AG04449 (cell line): ENCODE results near the gene HRH1.

ENCODE experiments used
- CTCF ChIA-PET: fragments of 350-600 bp; formaldehyde crosslinking; extraction: SDS; loops from one replicate; lab custom pipeline; 2021; ENCODE audit warnings: antibody characterized with exemption; lab: Yijun Ruan, JAX
- POLR2A ChIA-PET: fragments of 400-600, 350-600 bp; formaldehyde crosslinking; extraction: SDS; loops from one replicate; lab custom pipeline; 2020; ENCODE audit warnings: antibody characterized with exemption, inconsistent platforms; lab: Yijun Ruan, JAX
- DNase-seq: peaks from one replicate; pipeline ENCODE4 v3.0.0-alpha.2; 2010; ENCODE audit warnings: low read depth, low spot score
- H3K4me3 ChIP-seq: 2 replicates; pipeline ENCODE4 v1.5.1; 2011; ENCODE audit warnings: low read depth, mild to moderate bottlenecking, control low read depth, low read length
- TF ChIP-seq, protein P1 (sequence below): IDR thresholded peaks from one replicate; pipeline ENCODE4 v1.5.1; 2011; ENCODE audit warnings: mild to moderate bottlenecking, moderate library complexity, low read length, control low read depth, inconsistent platforms; ENCODE audit not compliant: insufficient read depth; ENCODE audit errors: missing control alignments

Gene HRH1

DNA sequence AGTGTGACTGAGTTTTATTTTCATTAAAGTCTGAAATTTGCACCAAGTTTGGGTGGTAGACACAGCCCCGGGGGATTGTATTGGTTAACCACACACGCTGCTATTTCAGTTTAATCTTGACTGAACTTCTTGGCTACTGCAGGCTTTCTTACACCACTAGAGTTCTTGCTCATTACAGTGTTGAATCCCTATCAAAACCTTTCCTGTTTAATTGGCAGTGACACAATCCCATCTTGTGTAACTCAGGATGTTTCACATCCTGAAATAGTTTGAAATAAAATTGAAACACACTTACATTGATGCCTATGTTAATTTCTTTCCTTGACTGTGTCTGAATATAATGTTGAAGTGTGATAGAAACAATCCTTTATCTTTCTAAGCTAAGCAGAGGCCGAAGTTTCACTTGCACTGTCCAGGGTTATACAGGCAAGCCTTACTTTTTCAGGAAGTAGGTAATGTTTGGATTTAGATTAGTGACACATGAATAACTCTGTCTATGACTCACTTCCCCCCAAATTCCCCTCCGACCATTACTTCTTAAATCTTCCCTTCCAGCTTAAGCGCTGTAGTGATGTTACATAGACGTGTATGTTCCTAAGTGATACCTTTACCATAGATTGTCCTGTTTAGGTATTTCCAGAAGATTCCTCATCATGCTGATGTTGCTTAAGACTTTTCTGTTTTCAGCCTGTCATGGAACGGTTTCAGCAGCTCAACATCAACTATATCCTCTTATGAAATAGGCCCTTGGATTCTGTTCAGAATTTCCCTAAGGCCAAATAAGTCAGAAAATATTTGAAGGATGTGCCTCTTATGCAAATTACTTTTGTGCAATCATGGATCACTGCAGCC, 134.7 kb downstream of the HRH1 start:
- peak overlapping the region; percentile 26; the same call in 1 of the 2 replicates for H3K4me3 ChIP-seq
- TF ChIP-seq, protein P1, sequence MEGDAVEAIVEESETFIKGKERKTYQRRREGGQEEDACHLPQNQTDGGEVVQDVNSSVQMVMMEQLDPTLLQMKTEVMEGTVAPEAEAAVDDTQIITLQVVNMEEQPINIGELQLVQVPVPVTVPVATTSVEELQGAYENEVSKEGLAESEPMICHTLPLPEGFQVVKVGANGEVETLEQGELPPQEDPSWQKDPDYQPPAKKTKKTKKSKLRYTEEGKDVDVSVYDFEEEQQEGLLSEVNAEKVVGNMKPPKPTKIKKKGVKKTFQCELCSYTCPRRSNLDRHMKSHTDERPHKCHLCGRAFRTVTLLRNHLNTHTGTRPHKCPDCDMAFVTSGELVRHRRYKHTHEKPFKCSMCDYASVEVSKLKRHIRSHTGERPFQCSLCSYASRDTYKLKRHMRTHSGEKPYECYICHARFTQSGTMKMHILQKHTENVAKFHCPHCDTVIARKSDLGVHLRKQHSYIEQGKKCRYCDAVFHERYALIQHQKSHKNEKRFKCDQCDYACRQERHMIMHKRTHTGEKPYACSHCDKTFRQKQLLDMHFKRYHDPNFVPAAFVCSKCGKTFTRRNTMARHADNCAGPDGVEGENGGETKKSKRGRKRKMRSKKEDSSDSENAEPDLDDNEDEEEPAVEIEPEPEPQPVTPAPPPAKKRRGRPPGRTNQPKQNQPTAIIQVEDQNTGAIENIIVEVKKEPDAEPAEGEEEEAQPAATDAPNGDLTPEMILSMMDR: no peak
- ChIA-PET CTCF (interaction anchor here (1.1 to 5.2 kb wide), 12 partner anchors 8 to 228 kb away, joined by 3 to 32 read pairs (median 4); partner anchors contain the start of gene ATG7), POLR2A (interaction anchor here (1.0 to 2.1 kb wide), 6 partner anchors 10 to 153 kb away, joined by 3 to 18 read pairs (median 5); partner anchors contain the start of genes ATG7 and HRH1)
- peak; percentile 78 for DNase-seq

DNA sequence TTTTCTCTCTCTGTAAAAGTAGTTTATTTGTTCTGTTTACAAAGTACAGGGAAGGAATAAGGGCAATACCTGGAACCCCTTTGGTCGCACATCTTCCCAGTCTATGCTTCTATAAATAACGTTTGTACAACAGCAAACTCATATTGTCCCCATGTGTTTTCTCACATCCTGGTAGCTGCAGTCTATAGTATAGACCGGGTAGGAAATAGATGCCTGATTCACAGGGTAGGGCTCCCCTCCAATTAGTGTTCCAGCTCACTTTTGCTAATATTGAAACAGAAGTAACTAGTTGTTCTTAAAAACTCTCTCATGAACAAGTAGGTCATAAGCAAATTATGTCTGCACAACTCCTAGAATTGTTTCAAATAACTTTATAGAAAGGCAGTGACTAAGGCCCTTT, 135.6 kb downstream of the HRH1 start:
- no peak overlapping the region for H3K4me3 ChIP-seq
- TF ChIP-seq, protein P1: no peak
- ChIA-PET POLR2A (interaction anchor here (1.2 to 2.1 kb wide), 3 partner anchors 14 to 52 kb away, joined by 4 to 13 read pairs (median 6); partner anchors contain the start of gene ATG7), CTCF (interaction anchor here (1.2 to 5.2 kb wide), 7 partner anchors 11 to 229 kb away, joined by 3 to 32 read pairs (median 4); no protein-coding TSS in a partner anchor)
- DNase-seq: no peak

DNA sequence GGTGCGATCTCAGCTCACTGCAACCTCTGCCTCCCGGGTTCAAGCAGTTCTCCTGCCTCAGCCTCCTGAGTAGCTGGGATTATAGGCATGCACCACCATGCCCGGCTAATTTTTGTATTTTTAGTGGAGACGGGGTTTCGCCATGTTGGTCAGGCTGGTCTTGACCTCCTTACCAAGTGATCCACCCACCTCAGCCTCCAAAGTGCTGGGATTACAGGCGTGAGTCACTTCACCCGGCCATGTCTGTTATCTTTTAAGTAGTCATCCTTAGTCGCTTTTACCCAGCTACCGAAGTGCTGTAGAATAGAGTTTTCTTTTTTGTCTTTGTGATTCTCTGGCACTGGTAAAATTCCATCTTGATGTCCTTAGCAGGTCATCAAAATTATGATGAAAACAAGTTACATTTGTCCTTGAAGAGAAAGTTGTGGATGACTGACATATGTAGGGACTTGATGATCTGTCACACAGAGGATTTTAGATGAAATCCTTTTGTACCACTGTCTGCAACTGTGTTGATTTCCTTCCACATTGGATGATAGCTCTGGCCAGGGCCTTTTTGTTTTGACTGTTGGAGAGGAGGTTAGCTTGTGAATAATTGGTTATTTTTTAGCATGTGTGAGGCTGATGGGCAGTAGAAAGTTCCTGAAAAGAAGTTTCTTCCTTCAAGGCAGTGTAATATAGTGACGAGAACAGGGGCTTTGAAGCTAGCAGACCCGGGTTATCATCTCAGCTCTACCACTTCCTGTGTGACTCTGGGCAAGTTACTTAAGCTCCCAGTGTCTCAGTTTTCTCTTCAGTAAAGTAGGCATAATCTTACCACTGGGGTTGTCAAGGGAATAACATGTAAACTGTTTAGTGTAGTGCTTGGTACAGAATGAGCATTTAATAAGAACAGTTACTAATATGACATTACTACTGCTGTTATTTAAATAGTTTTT, 136.7 kb downstream of the HRH1 start:
- DNase-seq: no peak

DNA sequence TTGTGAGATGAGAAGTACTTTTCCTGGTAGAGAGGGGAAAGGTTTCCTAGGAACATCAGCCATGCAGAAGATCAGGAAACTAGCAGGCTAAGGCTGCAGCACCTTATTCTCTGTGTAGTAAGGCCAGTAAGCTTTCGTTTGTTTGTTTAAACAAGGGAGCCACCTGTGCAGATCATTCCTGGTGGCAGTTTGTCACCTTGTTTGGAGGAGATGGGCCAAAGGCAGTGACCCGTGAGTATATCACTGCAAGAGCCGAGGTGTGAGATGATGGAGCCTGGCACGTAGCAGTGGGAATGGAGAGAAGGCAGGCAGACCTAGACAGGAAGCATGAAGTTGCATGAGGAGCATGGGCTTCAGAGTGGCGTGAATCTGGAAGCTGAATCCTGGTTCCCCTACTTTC, 137.5 kb downstream of the HRH1 start:
- ChIA-PET CTCF (interaction anchor here (0.7 to 5.2 kb wide), 5 partner anchors 21 to 232 kb away, joined by 3 to 32 read pairs (median 4); no protein-coding TSS in a partner anchor), POLR2A (no interaction called here)
- no peak for DNase-seq
- TF ChIP-seq, protein P1: no peak
- no peak overlapping the region for H3K4me3 ChIP-seq

More for the DNA sequence above, 136.7 kb downstream of the HRH1 start:
- TF ChIP-seq, protein P1: no peak
- no peak overlapping the region for H3K4me3 ChIP-seq
- ChIA-PET CTCF (interaction anchor here (0.9 to 5.2 kb wide), 7 partner anchors 19 to 230 kb away, joined by 3 to 32 read pairs (median 4); partner anchors contain the start of gene ATG7), POLR2A (no interaction called here)

DNA sequence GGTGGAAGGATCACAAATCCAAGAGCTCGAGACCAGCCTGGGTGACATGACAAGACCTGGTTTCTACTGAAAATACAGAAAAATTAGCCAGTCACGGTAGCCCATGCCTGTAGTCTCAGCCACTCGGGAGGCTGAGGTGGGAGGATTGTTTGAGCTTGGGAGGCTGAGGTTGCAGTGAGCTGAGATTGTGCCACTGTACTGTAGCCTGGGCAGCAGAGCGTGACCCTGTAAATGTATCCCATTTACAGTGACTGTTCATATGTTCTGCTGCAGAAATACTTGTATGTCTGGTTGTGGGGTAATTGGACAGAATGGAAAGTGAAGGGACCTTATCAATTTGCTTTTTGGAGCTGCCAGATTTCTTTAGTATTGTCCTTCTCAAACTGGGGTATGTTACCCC, 142.8 kb downstream of the HRH1 start:
- CTCF ChIA-PET: interaction anchor here (1.1 to 2.0 kb wide), 3 partner anchors 9 to 236 kb away, joined by 4 read pairs; no protein-coding TSS in a partner anchor
- TF ChIP-seq, protein P1: no peak
- DNase-seq: no peak
- H3K4me3 ChIP-seq: no peak overlapping the region
- POLR2A ChIA-PET: no interaction called here
